ENCODE results near the gene CARD19. TPM values are rescaled to one million over a fixed set of nuclear protein-coding genes. Genes with fewer than 3 reads are reported as not detected.

The CARD19 gene
- total and polyA plus RNA-seq, 2 of the 8 experiments (the other 6 are each of a cell fraction or from before 2014, with no cell fraction given): 21.2 to 112 TPM

GRCh38 chr9:93089481-93089991 is 6.5 kb upstream of the CARD19 start:
- H3K79me1 ChIP-seq (ENCODE audit: low read depth, low read length): no peaks in the 10 kb centered on the region
- no peaks in the 10 kb centered on the region for H3K23me2 ChIP-seq (ENCODE audit: low read depth, low read length)
- no peak overlapping the region for H4K8ac ChIP-seq (ENCODE audit: extremely low read depth, insufficient read depth, low read length)
- no peak overlapping the region for H3K9ac ChIP-seq (replicated peaks in 1 of 4; ENCODE audit: extremely low read depth in 1 of 4, low read depth in 3 of 4, low read length in 3 of 4)
- WGBS, 2 experiments (ENCODE audit: extremely low coverage in 1 of 2, insufficient coverage in 1 of 2, insufficient read length in 1 of 2, insufficient replicate concordance in 2 of 2, low coverage in 1 of 2, low lambda C conversion rate in 2 of 2, missing lambda C conversion rate in 1 of 2): 91% methylated on average over 8 of the region's 12 CpGs; no CpG with 5 or more reads in 1 of the 2 experiments
- no peak overlapping the region for H2BK15ac ChIP-seq (ENCODE audit: low read length)
- no peaks in the 10 kb centered on the region for H4K20me1 ChIP-seq (replicated peaks in 1 of 2; ENCODE audit: control insufficient read depth in 1 of 2, insufficient read depth in 2 of 2, low read length in 2 of 2)
- no peak overlapping the region for H2BK120ac ChIP-seq (replicated peaks; ENCODE audit: low read depth, low read length)
- H3K14ac ChIP-seq (ENCODE audit: insufficient read length): no peak overlapping the region
- peaks cover 0 to 3% (median under 1%) of the 10 kb centered on the region in 4 experiments; a peak in 3 of 7 replicates for H3K4me1 ChIP-seq (replicated peaks in 1 of 4; ENCODE audit: control insufficient read depth in 3 of 4, insufficient read depth in 4 of 4, low read length in 3 of 4)
- no peak overlapping the region for H2BK5ac ChIP-seq (ENCODE audit: low read depth, low read length)
- H3K23ac ChIP-seq (ENCODE audit: insufficient read length): no peak overlapping the region
- no peak overlapping the region for H3K4me2 ChIP-seq (ENCODE audit: insufficient read depth in 1 of 2, low read depth in 2 of 2, low read length in 2 of 2)
- H2BK12ac ChIP-seq (ENCODE audit: low read depth, low read length): no peak overlapping the region
- no peaks in the 10 kb centered on the region for H3K27me3 ChIP-seq (replicated peaks in 1 of 4; ENCODE audit: control insufficient read depth in 3 of 4, extremely low read depth in 1 of 4, insufficient read depth in 3 of 4, low read length in 3 of 4)
- DNase-seq (ENCODE audit: low read depth in 1 of 2, low spot score in 2 of 2): no peak
- no peak overlapping the region for H3K56ac ChIP-seq (replicated peaks; ENCODE audit: insufficient read length, low read depth, low read length)
- H4K91ac ChIP-seq (replicated peaks; ENCODE audit: insufficient read length, low read length): no peak overlapping the region
- no peak overlapping the region for H2AFZ ChIP-seq (ENCODE audit: low read length)
- no peak overlapping the region for H3K4me3 ChIP-seq (ENCODE audit: extremely low read depth in 1 of 4, insufficient read depth in 2 of 4, low read depth in 3 of 4, low read length in 4 of 4)
- no peak for FAIRE-seq
- peaks cover 4% of the 10 kb centered on the region in 2 experiments; a peak in 1 of 4 replicates for H3K9me3 ChIP-seq (ENCODE audit: insufficient read depth in 2 of 2, low read depth in 1 of 2, low read length in 1 of 2)
- H4K5ac ChIP-seq (ENCODE audit: insufficient read length, low read depth, low read length): no peak overlapping the region
- H2AK5ac ChIP-seq (ENCODE audit: low read depth, low read length): no peak overlapping the region
- no peaks in the 10 kb centered on the region for H3K36me3 ChIP-seq (ENCODE audit: control insufficient read depth in 2 of 4, insufficient read depth in 4 of 4, low read length in 3 of 4)
- TF ChIP-seq BCL11A (IDR thresholded peaks at IDR 0.05; ENCODE audit: low read depth in 2 of 2, low read length in 2 of 2): no peak
- TF ChIP-seq EP300 (IDR thresholded peaks at IDR 0.05; ENCODE audit: borderline replicate concordance in 1 of 2, low read depth in 2 of 2, low read length in 2 of 2): no peak
- TF ChIP-seq NRF1 (IDR thresholded peaks at IDR 0.05; ENCODE audit: low read depth, low read length): no peak
- TF ChIP-seq SRF (IDR thresholded peaks at IDR 0.05; ENCODE audit: low read depth, low read length): no peak
- no peak for TF ChIP-seq BRCA1 (IDR thresholded peaks at IDR 0.05; ENCODE audit: low read depth, low read length)
- TF ChIP-seq HDAC6 (IDR thresholded peaks at IDR 0.05; ENCODE audit: low read depth, low read length): no peak
- no peak for TF ChIP-seq KDM4A (IDR thresholded peaks at IDR 0.05; ENCODE audit: low read depth, low read length, severe bottlenecking)
- TF ChIP-seq TBP (IDR thresholded peaks at IDR 0.05; ENCODE audit: low read depth, low read length): no peak
- no peak for TF ChIP-seq POU5F1 (IDR thresholded peaks at IDR 0.05; ENCODE audit: low read depth, low read length)
- TF ChIP-seq MAX (IDR thresholded peaks at IDR 0.05): no peak
- no peak for TF ChIP-seq FOSL1 (IDR thresholded peaks at IDR 0.05; ENCODE audit: insufficient read depth, low read depth, low read length)
- TF ChIP-seq RNF2 (IDR thresholded peaks at IDR 0.05; ENCODE audit: borderline replicate concordance, low read depth, low read length, missing control alignments, poor library complexity, severe bottlenecking): no peak
- no peak for TF ChIP-seq CREB1 (IDR thresholded peaks at IDR 0.05)
- ChIA-PET CTCF (ENCODE audit: partially characterized antibody) (interaction anchor here (0.6 to 1.4 kb wide), 6 partner anchors 8 to 86 kb away, joined by 3 to 4 read pairs (median 3); no protein-coding TSS in a partner anchor), POLR2A (ENCODE audit: partially characterized antibody) (interaction anchor here (1.2 kb wide), 1 partner anchor 30 kb away, joined by 3 read pairs; no protein-coding TSS in a partner anchor)
- peak overlapping the region; percentile 92; the same call in 1 of the 2 replicates for H2BK20ac ChIP-seq (ENCODE audit: low read length)
- no peaks in the 10 kb centered on the region for H3K79me2 ChIP-seq (ENCODE audit: control insufficient read depth in 1 of 2, insufficient read depth in 2 of 2, low read length in 2 of 2)
- H3K18ac ChIP-seq (ENCODE audit: extremely low read depth, low read length): peak overlapping the region; percentile 48; the same call in 1 of the 2 replicates
- H3K27ac ChIP-seq (ENCODE audit: low read depth, low read length): no peak overlapping the region
- H3K4ac ChIP-seq (replicated peaks; ENCODE audit: insufficient read length, low read depth, low read length): no peak overlapping the region

Measured in H1 (cell line).